ENCODE measurements around the gene THNSL1. TPM values are rescaled to one million over a fixed set of nuclear protein-coding genes. Genes with fewer than 3 reads are reported as not detected.
A peak's percentile ranks its signal among the peaks of the same experiment; 100 is the strongest.

THNSL1 gene
- total and polyA plus RNA-seq, 9 of the 15 experiments (the other 6 are each of a cell fraction or from before 2014, with no cell fraction given): 4.5 to 8.6 (median 6.3) TPM

- TF ChIP-seq FOXA3 (CRISPR knock-in tag; conservative IDR thresholded peaks at IDR 0.05 in 1 of 2, IDR thresholded peaks at IDR 0.05 in 1 of 2) (peak in 1 of 2 experiments; percentile 91; a peak in 2 of 4 replicates), MED1 (CRISPR knock-in tag; IDR thresholded peaks at IDR 0.05; ENCODE audit: borderline replicate concordance) (no peak), NCOA4 (IDR thresholded peaks at IDR 0.05; ENCODE audit: partially characterized antibody) (no peak), RBM15 (IDR thresholded peaks at IDR 0.05; ENCODE audit: insufficient read depth, low read length) (no peak), MNT (conservative IDR thresholded peaks at IDR 0.05) (peak; percentile 97 to 98), HES1 (IDR thresholded peaks at IDR 0.05; ENCODE audit: low read depth) (peak; percentile 89), LCOR (CRISPR knock-in tag; IDR thresholded peaks at IDR 0.05) (peak; percentile 54), ZNF609 (CRISPR knock-in tag; IDR thresholded peaks at IDR 0.05; ENCODE audit: borderline replicate concordance) (peak; percentile 82; the same call in 1 of the 2 replicates), PYGO2 (tag; IDR thresholded peaks at IDR 0.05) (no peak), TBP (optimal IDR thresholded peaks at IDR 0.05; ENCODE audit: low read depth, low read length) (peak; percentile 85), TCF3 (CRISPR knock-in tag; IDR thresholded peaks at IDR 0.05) (0 out of 2 replicates have a peak, but pooled peaks have one; percentile 14), SREBF2 (CRISPR knock-in tag; IDR thresholded peaks at IDR 0.05) (no peak), C11orf30 (IDR thresholded peaks at IDR 0.05; ENCODE audit: low read depth) (no peak), SRSF1 (IDR thresholded peaks at IDR 0.05; ENCODE audit: low read depth, low read length) (no peak), POU5F1 (IDR thresholded peaks at IDR 0.05; ENCODE audit: borderline replicate concordance, low read depth, low read length, partially characterized antibody) (no peak), ESRRB (CRISPR knock-in tag; IDR thresholded peaks at IDR 0.05; ENCODE audit: borderline replicate concordance) (no peak), U2AF2 (optimal IDR thresholded peaks at IDR 0.05; ENCODE audit: low read depth, low read length) (no peak)
- TF ChIP-seq, protein P1, sequence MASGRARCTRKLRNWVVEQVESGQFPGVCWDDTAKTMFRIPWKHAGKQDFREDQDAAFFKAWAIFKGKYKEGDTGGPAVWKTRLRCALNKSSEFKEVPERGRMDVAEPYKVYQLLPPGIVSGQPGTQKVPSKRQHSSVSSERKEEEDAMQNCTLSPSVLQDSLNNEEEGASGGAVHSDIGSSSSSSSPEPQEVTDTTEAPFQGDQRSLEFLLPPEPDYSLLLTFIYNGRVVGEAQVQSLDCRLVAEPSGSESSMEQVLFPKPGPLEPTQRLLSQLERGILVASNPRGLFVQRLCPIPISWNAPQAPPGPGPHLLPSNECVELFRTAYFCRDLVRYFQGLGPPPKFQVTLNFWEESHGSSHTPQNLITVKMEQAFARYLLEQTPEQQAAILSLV (tag; IDR thresholded peaks at IDR 0.05): no peak
Observed at GRCh38 chr10:25016376-25017153, at the start of gene THNSL1 (continued).
